WERI-Rb-1 (cell line): ENCODE results near the gene PSMB10.
"Not testable (repeated sequence)": the region's sequence is repeated elsewhere in the genome, so short reads cannot be mapped to it uniquely, and the experiment has no call there.

Source experiments
- DNase-seq: peaks from one replicate; pipeline ENCODE4 v3.0.0-alpha.2; 2020
- H3K27ac ChIP-seq: fragments of 250-450 bp; sonication (Bioruptor Pico); 2 replicates; pipeline ENCODE4 v1.5.1; 2020; ENCODE audit warnings: mild to moderate bottlenecking, moderate library complexity
- H3K27me3 ChIP-seq: fragments of 250-450 bp; sonication (Bioruptor Pico); 2 replicates; pipeline ENCODE4 v1.5.1; 2021; ENCODE audit warnings: mild to moderate bottlenecking, low read depth, moderate library complexity; ENCODE audit not compliant: insufficient read depth, severe bottlenecking
- H3K36me3 ChIP-seq: fragments of 250-450 bp; sonication (Bioruptor Pico); 2 replicates; pipeline ENCODE4 v1.5.1; 2020; ENCODE audit warnings: mild to moderate bottlenecking, moderate library complexity
- H3K4me3 ChIP-seq: 2 replicates; pipeline ENCODE4 v1.5.1; 2011; ENCODE audit warnings: low read depth, mild to moderate bottlenecking, control low read depth, low read length
- H3K9me3 ChIP-seq: fragments of 250-450 bp; sonication (Bioruptor Pico); 2 replicates; pipeline ENCODE4 v1.5.1; 2021; ENCODE audit warnings: mild to moderate bottlenecking, moderate library complexity; ENCODE audit not compliant: severe bottlenecking
- CTCF ChIP-seq: IDR thresholded peaks from 2 replicates; pipeline ENCODE4 v1.5.1; 2011; ENCODE audit warnings: low read depth, mild to moderate bottlenecking, control low read depth, inconsistent platforms, low read length

PSMB10 gene

DNA sequence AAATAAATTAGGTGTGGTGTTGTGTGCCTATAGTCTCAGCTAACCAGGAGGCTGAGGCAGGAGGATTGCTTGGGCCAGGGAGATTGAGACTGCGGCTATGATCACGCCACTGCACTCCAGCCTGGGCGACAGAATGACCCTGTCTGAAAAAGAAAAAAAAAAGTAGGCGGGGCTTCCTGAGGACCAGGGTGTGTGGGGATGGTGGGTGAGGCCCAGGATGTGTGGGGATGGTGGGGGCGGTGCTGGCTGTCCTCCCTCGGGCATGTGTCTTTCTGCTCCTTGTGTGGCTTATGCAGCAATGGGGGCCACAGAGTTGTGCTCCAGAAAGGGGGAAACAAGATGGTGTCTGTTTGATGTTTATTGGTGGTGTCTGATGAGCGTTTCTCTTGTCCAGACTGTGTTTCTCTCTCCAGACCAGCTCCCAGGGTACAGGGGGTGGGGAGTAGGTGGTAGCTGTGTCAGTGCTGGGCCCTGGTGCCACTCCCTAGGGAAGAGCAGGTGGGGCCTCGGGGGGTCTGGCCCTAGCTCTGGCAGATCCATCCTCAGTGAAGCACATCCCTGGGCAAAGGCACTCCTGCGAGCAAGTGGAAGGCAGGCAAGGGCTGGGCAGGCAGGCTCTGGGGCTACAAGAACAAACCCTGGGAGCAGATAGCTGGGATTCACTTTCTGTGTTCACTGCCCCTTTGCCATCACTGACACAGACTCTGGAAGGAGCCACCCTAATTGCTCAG lies 5.0 kb upstream of the PSMB10 start:
- Histone ChIP-seq H3K27me3 (no peaks in the 10 kb centered on the region), H3K36me3 (peaks cover 7% of the 10 kb centered on the region), H3K27ac (no peak overlapping the region), H3K4me3 (no peak overlapping the region), H3K9me3 (no peaks in the 10 kb centered on the region)
- TF ChIP-seq CTCF, result no peak
- no peak for DNase-seq

DNA sequence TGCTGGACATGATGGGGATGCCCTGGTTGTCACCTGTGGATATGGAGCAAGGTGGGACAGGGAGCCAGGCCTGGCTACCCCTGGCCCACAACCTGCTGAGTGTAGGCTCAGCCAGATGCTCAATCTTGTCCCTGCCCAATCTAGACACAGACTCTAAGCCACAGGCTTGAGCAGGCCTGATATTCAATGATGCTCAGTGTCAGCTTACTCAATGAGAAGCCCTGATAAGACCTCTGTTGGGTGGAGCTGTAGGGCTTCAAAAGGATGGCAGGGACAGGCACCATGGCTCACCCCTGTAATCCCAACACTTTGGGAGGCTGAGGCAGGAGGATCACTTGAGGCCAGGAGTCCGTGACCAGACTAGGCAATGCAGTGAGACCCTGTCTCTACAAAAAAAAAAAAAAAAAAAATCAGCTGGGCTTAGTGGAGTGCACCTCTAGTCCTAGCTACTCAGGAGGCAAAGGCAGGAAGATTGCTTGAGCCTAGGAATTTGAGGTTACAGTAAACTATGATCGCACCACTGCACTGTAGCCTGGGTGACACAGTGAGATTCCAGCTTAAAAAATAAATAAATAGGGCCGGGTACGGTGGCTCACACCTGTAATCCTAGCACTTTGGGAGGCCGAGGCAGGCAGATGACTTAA lies 3.9 kb upstream of the PSMB10 start:
- TF ChIP-seq CTCF, result no peak

DNA sequence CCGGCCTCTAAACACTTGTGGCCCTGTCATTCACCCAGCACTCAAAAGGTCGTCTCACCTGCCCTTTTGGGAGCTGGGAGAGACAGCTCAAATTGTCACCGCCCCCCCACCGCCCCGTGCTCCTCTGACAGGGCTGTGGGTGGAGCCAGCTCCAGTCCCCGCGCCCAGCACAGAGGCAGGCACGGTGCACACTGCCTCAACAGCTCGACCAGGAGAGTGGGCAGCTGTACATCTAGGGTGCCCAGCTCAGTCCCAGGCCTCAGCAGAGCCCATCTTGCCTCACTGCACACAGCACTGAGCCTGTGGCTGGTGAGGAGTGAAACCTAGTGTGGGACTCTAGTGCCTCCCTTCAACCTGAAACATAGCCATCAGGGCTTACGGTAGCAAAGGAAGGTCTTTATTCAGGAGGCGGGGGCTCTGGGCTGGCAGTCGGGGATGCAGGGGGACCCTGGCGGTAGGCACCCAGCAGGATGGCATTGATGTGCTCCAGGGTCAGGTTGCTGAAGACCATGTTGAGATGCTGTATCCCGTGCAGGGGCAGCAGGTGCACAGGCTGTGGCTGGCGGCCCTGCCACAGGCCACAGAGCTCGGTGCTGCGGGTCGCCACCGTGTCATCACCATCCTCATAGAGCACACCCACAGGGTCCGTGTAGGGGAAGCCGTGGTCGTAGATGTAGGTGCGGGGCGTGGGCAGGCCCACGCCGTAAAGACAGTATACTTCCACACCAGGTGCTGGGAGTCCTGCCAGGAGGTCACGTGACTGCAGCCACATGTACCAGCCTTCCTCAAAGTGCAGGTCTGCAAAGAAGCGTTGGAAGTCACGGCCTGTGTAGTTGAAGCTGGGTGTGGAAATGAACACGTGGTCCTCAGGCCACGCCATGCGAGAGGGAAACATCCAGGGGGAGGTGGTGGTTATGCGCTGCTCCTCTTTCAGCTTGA lies 3.1 kb upstream of the PSMB10 start:
- DNase-seq, result no peak
- TF ChIP-seq CTCF, result no peak

More for the DNA sequence above, 3.9 kb upstream of the PSMB10 start:
- no peak overlapping the region for H3K27ac ChIP-seq
- no peak for DNase-seq
- H3K27me3 ChIP-seq, result no peaks in the 10 kb centered on the region
- no peaks in the 10 kb centered on the region for H3K9me3 ChIP-seq
- peaks cover 7% of the 10 kb centered on the region for H3K36me3 ChIP-seq
- no peak overlapping the region for H3K4me3 ChIP-seq

GRCh38 chr16:67937713-67938112 lies 1.1 kb upstream of the PSMB10 start:
- H3K27ac ChIP-seq, H3K27me3 ChIP-seq, DNase-seq, H3K9me3 ChIP-seq, H3K4me3 ChIP-seq, H3K36me3 ChIP-seq: not testable (repeated sequence)

More for the DNA sequence above, 3.1 kb upstream of the PSMB10 start:
- Histone ChIP-seq H3K27ac (no peak overlapping the region), H3K36me3 (peaks cover 7% of the 10 kb centered on the region), H3K4me3 (no peak overlapping the region), H3K27me3 (no peaks in the 10 kb centered on the region), H3K9me3 (no peaks in the 10 kb centered on the region)

DNA sequence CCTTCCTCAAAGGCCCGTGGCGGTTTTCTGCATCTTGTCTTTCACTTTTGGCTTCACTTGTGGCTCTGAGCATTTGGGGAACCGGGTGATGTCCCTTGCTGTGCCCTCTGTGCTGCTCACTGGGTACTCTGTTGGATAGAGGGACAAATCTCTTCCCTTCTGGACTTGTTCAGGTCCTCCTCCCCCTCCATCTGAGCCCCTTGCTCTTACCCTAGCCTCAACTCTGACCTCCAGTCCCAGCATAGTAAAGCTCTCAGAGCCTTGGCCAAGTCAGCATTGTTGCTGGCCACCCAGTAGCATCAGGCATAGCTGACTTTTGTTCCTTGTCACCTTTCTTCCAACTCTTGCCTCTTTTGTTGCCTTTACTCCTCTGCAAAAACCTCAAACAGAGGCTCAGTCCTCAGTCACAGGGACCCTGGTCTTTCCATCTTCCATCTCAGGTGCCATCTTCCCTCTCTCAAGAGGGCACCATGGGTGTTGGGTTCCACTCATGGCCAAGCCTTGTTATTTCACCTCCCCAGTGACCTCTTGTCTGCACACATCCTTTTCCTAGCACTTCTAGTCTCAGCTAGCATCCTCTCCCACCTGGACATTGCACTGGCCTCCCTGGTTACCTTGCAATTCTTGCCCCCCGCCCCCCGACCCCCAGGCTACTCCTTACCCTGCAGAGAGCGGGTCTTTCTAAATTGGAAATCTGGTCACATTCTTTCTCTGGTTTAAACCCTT lies 393 bp upstream of the PSMB10 start:
- peak overlapping the region; percentile 62 for H3K27ac ChIP-seq
- no peaks in the 10 kb centered on the region for H3K27me3 ChIP-seq
- no peaks in the 10 kb centered on the region for H3K9me3 ChIP-seq
- no peak for TF ChIP-seq CTCF
- no peaks in the 10 kb centered on the region; the same call in 1 of the 2 replicates for H3K36me3 ChIP-seq
- peak overlapping the region; percentile 91 for H3K4me3 ChIP-seq
- DNase-seq, result no peak
